CD4-positive, alpha-beta T cell treated with Interleukin-4 for 4 hours (primary cell): ENCODE measurements around the gene TAF11L13.

Experiments
- DNase-seq: peaks from one replicate; pipeline ENCODE4 v3.0.0-alpha.2; 2020

The TAF11L13 gene

DNA sequence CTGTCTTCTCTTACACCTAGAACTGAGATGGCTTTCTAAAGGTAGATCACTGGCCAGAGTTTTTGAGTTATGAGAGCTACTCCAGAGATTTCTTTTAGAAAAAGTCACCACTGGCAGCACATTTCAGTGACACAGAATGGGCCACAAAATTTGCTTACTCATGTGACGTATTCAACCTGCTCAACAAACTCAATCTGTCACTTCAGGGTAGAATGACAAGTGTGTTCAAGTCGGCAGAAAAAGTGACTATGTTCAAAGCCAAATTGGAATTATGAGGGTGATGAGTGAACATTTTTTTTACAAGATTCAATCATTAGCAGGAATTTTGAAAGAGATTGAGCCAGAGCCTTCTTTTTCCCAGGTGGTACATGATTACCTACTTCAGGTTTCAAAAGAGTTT, 48.8 kb downstream of the TAF11L13 start:
- DNase-seq: no peak
